Ascending aorta (tissue), 2 donors: ENCODE results near the gene PPP1R10. TPM values are rescaled to one million over a fixed set of nuclear protein-coding genes. Genes with fewer than 3 reads are reported as not detected.

Experiments
- DNase-seq, 2 donors: peaks; one replicate each; pipeline ENCODE4 v3.0.0-alpha.2; 2019; ENCODE audit warnings: low spot score in 2 of 2
- H3K27ac ChIP-seq, 2 donors: fragments of 200-600 bp; sonication (generic); one replicate each; pipeline ENCODE4 v1.5.1; 2016 to 2017; ENCODE audit warnings: mild to moderate bottlenecking in 1 of 2
- H3K27me3 ChIP-seq: fragments of 200-600 bp; sonication (generic); one replicate; pipeline ENCODE4 v1.5.1; 2017
- H3K36me3 ChIP-seq, 2 donors: fragments of 200-600 bp; sonication (generic); one replicate each; pipeline ENCODE4 v1.5.1; 2016
- H3K4me1 ChIP-seq, 2 donors: fragments of 200-600 bp; sonication (generic); one replicate each; pipeline ENCODE4 v1.5.1; 2016 to 2017; ENCODE audit warnings: mild to moderate bottlenecking in 1 of 2
- H3K4me3 ChIP-seq, 2 donors: fragments of 200-600 bp; sonication (generic); one replicate each; pipeline ENCODE4 v1.5.1; 2016 to 2017; ENCODE audit warnings: mild to moderate bottlenecking in 1 of 2
- H3K9me3 ChIP-seq, 2 donors: fragments of 200-600 bp; sonication (generic); one replicate each; pipeline ENCODE4 v1.5.1; 2016
- intact Hi-C: fragments of 100-400 bp; cut with DNase I; formaldehyde crosslinking; loops from one replicate; pipeline ENCODE4 v1.15.1; 2023
- total RNA-seq: library from RNA; depleted of rRNA; stranded (reverse); fragments of >200 nt; gene quantifications from one replicate; pipeline ENCODE4 v1.1.0, GENCODE V29; 2016
- TF ChIP-seq, protein P1 (sequence below), 3 experiments: fragments of 200-600 bp in 2 of 3; fragments of 450-650 bp in 1 of 3; sonication (generic) in 2 of 3; IDR thresholded peaks; one replicate each; pipeline ENCODE4 v1.5.1; 2016 to 2019; ENCODE audit warnings: antibody characterized with exemption in 3 of 3, mild to moderate bottlenecking in 1 of 3, moderate library complexity in 1 of 3

The PPP1R10 gene
- total RNA-seq, 1 donor from 2014 or later: 52.6 TPM

DNA sequence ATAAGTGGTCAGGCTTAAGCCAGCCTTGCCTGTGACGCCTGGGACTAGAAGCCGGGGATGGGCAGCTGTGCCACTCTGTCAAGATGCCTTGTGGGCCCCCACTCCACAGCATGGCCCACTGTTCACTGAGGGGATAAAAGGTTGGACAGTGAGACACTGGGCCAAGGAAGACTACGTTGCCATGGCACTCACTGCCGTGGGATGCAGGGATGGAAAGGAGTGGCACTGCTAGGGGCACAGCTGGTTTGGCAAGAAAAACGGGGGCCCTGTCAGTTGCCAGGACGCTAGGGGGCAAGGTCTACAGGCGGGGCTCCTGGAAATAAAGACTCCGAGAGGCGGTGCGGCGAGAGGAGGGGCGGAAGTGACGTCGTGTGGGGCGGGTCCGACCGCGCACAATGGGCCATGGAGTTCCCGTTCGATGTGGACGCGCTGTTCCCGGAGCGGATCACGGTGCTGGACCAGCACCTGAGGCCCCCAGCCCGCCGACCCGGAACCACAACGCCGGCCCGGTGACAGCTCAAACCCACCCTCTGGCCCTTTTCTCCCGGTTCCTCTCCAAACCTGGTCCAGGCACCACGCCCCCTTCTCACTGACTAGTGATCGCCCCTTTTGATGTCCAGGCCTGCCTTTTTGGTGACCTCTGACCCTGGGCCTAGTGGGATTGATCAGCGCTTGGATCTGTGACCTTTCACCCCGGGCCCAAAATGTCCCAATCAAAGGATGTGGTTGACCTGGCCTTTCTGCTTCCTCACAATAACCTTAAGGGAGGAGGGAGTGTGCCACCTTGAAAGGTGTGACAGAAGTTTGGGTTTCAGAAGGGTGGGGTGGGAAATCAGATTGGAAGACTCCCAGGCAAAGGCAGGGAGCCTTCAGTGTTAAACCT is 9.7 kb upstream of the PPP1R10 start, which contains the start of gene ATAT1:
ATAT1 (plus strand) TSS at position 391 of the 883 bp plus-strand sequence.
- intact Hi-C loops: no loop called here
- no peaks in the 10 kb centered on the region for H3K9me3 ChIP-seq
- H3K27ac ChIP-seq: peak within 1 kb of the TSS; percentile 84 to 92
- DNase-seq: peak; percentile 55 to 95
- H3K27me3 ChIP-seq: no peaks in the 10 kb centered on the region
- TF ChIP-seq, protein P1, sequence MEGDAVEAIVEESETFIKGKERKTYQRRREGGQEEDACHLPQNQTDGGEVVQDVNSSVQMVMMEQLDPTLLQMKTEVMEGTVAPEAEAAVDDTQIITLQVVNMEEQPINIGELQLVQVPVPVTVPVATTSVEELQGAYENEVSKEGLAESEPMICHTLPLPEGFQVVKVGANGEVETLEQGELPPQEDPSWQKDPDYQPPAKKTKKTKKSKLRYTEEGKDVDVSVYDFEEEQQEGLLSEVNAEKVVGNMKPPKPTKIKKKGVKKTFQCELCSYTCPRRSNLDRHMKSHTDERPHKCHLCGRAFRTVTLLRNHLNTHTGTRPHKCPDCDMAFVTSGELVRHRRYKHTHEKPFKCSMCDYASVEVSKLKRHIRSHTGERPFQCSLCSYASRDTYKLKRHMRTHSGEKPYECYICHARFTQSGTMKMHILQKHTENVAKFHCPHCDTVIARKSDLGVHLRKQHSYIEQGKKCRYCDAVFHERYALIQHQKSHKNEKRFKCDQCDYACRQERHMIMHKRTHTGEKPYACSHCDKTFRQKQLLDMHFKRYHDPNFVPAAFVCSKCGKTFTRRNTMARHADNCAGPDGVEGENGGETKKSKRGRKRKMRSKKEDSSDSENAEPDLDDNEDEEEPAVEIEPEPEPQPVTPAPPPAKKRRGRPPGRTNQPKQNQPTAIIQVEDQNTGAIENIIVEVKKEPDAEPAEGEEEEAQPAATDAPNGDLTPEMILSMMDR (IDR thresholded peaks at IDR 0.05): peak; percentile 26 to 40 (median 27)
- H3K36me3 ChIP-seq: peaks cover 26 to 64% of the 10 kb centered on the region in 2 donors
- H3K4me3 ChIP-seq: peak within 1 kb of the TSS; percentile 59 to 62
- peaks cover 0 to 8% of the 10 kb centered on the region in 2 donors for H3K4me1 ChIP-seq

DNA sequence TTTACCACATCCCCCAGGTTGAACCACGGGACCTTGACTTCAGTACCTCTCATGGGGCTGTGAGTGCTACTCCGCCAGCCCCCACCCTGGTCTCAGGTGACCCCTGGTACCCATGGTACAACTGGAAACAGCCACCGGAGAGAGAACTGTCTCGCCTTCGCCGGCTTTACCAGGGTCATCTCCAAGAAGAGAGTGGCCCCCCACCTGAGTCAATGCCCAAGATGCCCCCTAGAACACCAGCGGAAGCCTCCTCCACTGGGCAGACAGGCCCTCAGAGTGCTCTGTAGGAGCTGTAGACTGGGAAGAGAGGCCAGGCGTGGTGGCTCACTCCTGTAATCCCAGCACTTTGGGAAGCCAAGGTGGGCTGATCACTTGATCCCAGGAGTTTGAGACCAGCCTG is 8.5 kb upstream of the PPP1R10 start:
- DNase-seq: no peak
- TF ChIP-seq, protein P1 (IDR thresholded peaks at IDR 0.05): no peak
- intact Hi-C loops: no loop called here

DNA sequence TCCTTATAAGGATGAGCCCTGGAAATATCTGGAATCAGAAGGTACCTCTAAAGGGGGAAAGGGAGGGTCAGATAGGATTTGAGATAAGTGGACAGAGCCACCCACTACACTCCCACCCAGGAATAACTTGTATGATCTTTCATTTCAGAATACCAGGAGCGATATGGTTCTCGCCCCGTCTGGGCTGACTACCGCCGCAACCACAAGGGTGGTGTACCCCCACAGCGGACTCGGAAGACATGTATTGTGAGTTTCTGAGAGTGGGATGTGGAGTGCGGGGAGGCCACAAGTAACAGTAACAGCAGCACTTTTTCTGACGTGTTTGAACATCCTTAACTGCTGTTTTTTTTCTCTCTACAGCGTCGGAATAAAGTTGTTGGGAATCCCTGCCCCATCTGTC is 2.5 kb upstream of the PPP1R10 start:
- no peak overlapping the region for H3K4me3 ChIP-seq
- no peak overlapping the region for H3K27ac ChIP-seq
- H3K4me1 ChIP-seq: peaks cover 8 to 14% of the 10 kb centered on the region in 2 donors
- H3K27me3 ChIP-seq: no peaks in the 10 kb centered on the region
- H3K36me3 ChIP-seq: peaks cover 44 to 63% of the 10 kb centered on the region in 2 donors
- H3K9me3 ChIP-seq: no peaks in the 10 kb centered on the region
- intact Hi-C loops: loop anchor here (5.0 to 10.0 kb wide), 4 partner anchors 123 to 1003 kb away; partner anchors contain the start of genes ATP6V1G2, DDX39B, FLOT1 and IER3
- TF ChIP-seq, protein P1 (IDR thresholded peaks at IDR 0.05): no peak
- DNase-seq: no peak

More for the DNA sequence above, 8.5 kb upstream of the PPP1R10 start:
- no peak overlapping the region for H3K4me3 ChIP-seq
- H3K9me3 ChIP-seq: no peaks in the 10 kb centered on the region
- peaks cover 0 to 8% of the 10 kb centered on the region in 2 donors for H3K4me1 ChIP-seq
- peaks cover 36 to 72% of the 10 kb centered on the region in 2 donors for H3K36me3 ChIP-seq
- no peaks in the 10 kb centered on the region for H3K27me3 ChIP-seq
- no peak overlapping the region for H3K27ac ChIP-seq

DNA sequence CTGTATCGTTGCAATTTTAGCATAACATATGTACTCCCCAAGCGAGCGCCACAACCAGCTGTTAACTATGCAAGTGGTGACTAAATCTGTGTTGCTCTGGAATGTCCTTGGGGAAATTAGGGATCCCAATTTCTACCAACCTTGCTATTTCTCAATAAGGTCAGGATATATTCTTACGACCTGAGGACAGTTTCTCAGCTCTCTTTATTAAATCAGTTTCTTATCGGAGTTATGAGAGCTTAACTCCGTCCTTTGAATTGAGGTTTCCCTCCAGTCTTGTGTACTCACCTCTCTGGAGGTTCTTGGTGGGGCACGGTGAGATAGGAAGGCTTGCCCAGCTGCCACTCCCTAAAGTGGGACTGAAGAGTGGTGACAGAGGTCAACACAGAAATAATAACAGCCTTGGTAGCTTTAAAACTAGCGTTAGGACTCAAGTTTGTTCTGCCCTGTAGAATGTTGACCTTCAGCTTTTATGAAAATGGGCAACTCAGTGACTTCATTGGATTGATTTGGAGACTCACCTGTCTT is 1.3 kb upstream of the PPP1R10 start:
- TF ChIP-seq, protein P1 (IDR thresholded peaks at IDR 0.05): no peak
- H3K27me3 ChIP-seq: no peaks in the 10 kb centered on the region
- H3K36me3 ChIP-seq: peaks cover 43 to 51% of the 10 kb centered on the region in 2 donors
- intact Hi-C loops: loop anchor here (5.0 to 10.0 kb wide), 4 partner anchors 124 to 1004 kb away; partner anchors contain the start of genes ATP6V1G2, DDX39B, FLOT1 and IER3
- peaks cover 16 to 23% of the 10 kb centered on the region in 2 donors for H3K4me1 ChIP-seq
- H3K9me3 ChIP-seq: no peaks in the 10 kb centered on the region
- no peak for DNase-seq
- peak overlapping the region; percentile 68 to 77 for H3K4me3 ChIP-seq
- peak overlapping the region; percentile 86 to 96 for H3K27ac ChIP-seq

DNA sequence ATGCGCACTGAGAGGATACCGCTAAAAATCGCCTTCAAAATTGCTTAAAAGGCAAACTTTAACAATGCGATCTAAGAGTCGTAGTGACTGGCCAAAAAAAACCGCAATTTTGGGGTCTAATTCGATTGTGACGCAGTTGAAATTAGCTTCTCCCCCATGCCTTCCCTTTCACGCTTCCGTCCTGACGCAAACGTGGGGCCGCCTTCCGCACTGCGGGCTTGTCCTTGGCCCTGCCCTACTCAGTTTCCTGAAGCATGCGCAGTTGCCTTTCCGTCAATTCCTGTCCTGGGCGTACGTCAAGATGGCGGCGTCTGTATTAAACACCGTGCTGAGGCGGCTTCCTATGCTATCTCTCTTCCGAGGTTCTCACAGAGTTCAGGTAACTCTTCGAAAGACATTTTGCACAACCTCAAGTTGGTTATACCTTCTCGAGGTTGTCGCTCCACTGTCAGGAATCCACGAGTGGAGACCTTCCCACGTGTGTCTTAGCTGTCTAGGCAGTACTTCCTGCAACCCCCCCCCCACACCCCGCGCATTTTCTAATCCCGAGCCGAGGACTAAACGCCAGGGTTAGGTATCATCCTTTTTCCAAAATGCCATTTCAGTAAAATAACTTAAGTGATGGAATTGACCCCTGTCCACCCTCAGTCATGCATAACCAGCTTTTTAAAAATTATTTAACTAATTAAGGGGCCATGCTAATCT is 674 bp upstream of the PPP1R10 start, which contains the start of gene MRPS18B:
MRPS18B (plus strand) TSS at position 276 of the 705 bp plus-strand sequence; CDS start at position 302, 26 bp downstream.
- H3K27ac ChIP-seq: peak within 1 kb of the TSS; percentile 95 to 96
- intact Hi-C loops: loop anchor here (1.0 to 10.0 kb wide), 7 partner anchors 61 to 1005 kb away; partner anchors contain the start of genes ATP6V1G2, DDX39B, FLOT1 and GNL1
- H3K9me3 ChIP-seq: no peaks in the 10 kb centered on the region
- H3K4me1 ChIP-seq: peaks cover 16 to 26% of the 10 kb centered on the region in 2 donors
- TF ChIP-seq, protein P1 (IDR thresholded peaks at IDR 0.05): no peak
- no peaks in the 10 kb centered on the region for H3K27me3 ChIP-seq
- peak within 1 kb of the TSS; percentile 77 to 94 for H3K4me3 ChIP-seq
- peaks cover 37 to 45% of the 10 kb centered on the region in 2 donors for H3K36me3 ChIP-seq
- DNase-seq: peak; percentile 89 to 99
